Panc1 (cell line): ENCODE data around the gene ZCWPW2. TPM values are rescaled to one million over a fixed set of nuclear protein-coding genes. Genes with fewer than 3 reads are reported as not detected.

Experiments
- ATAC-seq: fragments of 200-7000 bp; cut with Tn5 transposase; 2 replicates; pipeline ENCODE4 v1.9.1; 2020; ENCODE audit warnings: mild to moderate bottlenecking, moderate library complexity
- BruUV-seq: library from RNA; stranded (reverse); fragments of 400-500 nt; replicated peaks from 2 replicates; lab custom pipeline; 2021; lab: Mats Ljungman, UMichigan
- CTCF ChIA-PET: fragments of 300-600 bp; sonication (Branson Sonifier 250); formaldehyde crosslinking; loops from one replicate; lab custom pipeline; 2022; ENCODE audit warnings: antibody characterized with exemption; lab: Charles Lee
- POLR2A ChIA-PET: fragments of 300-600 bp; sonication (Branson Sonifier 250); formaldehyde crosslinking; loops from one replicate; lab custom pipeline; 2022; ENCODE audit warnings: antibody characterized with exemption; lab: Charles Lee
- DNase-seq: peaks from one replicate; pipeline ENCODE4 v3.0.0-alpha.2; 2010; ENCODE audit warnings: low read depth, low spot score
- H3K27ac ChIP-seq: 2 replicates; pipeline ENCODE4 v1.5.1; 2011; ENCODE audit warnings: mild to moderate bottlenecking, low read length, inconsistent platforms
- H3K27me3 ChIP-seq: fragments of 200-500 bp; sonication (Bioruptor generic); 2 replicates; pipeline ENCODE4 v1.6.0; 2014; ENCODE audit warnings: low read length, inconsistent platforms; ENCODE audit not compliant: control insufficient read depth, insufficient read depth
- H3K36me3 ChIP-seq: fragments of 200-500 bp; sonication (Bioruptor generic); 2 replicates; pipeline ENCODE4 v1.5.1; 2014; ENCODE audit warnings: inconsistent platforms, mild to moderate bottlenecking, low read length, moderate library complexity; ENCODE audit not compliant: control insufficient read depth, insufficient read depth
- H3K4me1 ChIP-seq: 2 replicates; pipeline ENCODE4 v1.5.1; 2011; ENCODE audit warnings: inconsistent platforms, mild to moderate bottlenecking, low read length, moderate library complexity; ENCODE audit not compliant: control insufficient read depth, insufficient read depth
- H3K4me3 ChIP-seq, 2 experiments: 2 replicates each; pipeline ENCODE4 v1.5.1; 2011 to 2012; ENCODE audit warnings: low read depth in 2 of 2, low read length in 2 of 2, mild to moderate bottlenecking in 2 of 2, inconsistent platforms in 1 of 2, moderate library complexity in 1 of 2
- H3K9me3 ChIP-seq: fragments of 200-500 bp; sonication (Bioruptor generic); 2 replicates; pipeline ENCODE4 v1.5.1; 2014; ENCODE audit warnings: low read depth, mild to moderate bottlenecking, inconsistent platforms, low read length, moderate library complexity; ENCODE audit not compliant: control insufficient read depth, insufficient read depth
- CTCF ChIP-seq: fragments of 450-650 bp; IDR thresholded peaks from 2 replicates; pipeline ENCODE4 v1.5.1; 2017; ENCODE audit warnings: mild to moderate bottlenecking
- POLR2AphosphoS5 ChIP-seq: IDR thresholded peaks from 2 replicates; pipeline ENCODE4 v1.6.1; 2012; ENCODE audit warnings: mild to moderate bottlenecking, low read depth, low read length, moderate library complexity
- REST ChIP-seq, 2 experiments: IDR thresholded peaks; 2 replicates each; pipeline ENCODE4 v1.6.1; 2011 to 2012; ENCODE audit warnings: low read depth in 2 of 2, control low read depth in 1 of 2, low read length in 1 of 2, mild to moderate bottlenecking in 1 of 2, moderate library complexity in 1 of 2; ENCODE audit not compliant: insufficient read depth in 1 of 2
- SIN3A ChIP-seq: IDR thresholded peaks from 2 replicates; pipeline ENCODE4 v1.6.1; 2012; ENCODE audit warnings: low read depth, mild to moderate bottlenecking, low read length, moderate library complexity, borderline replicate concordance; ENCODE audit not compliant: insufficient read depth
- TCF7L2 ChIP-seq: IDR thresholded peaks from 2 replicates; pipeline ENCODE4 v1.6.1; 2011; ENCODE audit warnings: mild to moderate bottlenecking, low read depth, low read length, inconsistent platforms
- in situ Hi-C: cut with HindIII; loops from 2 replicates; pipeline ENCODE4 v1.10.0; 2016; ENCODE audit warnings: low sequenced_read_pairs, low pct_unique_long_range_greater_than_20kb
- intact Hi-C: fragments of 100-400 bp; cut with micrococcal nuclease; formaldehyde crosslinking; loops from one replicate; pipeline ENCODE4 v1.10.0; 2022; ENCODE audit not compliant: unreplicated experiment
- total RNA-seq: library from RNA; stranded (reverse); gene quantifications from one replicate; pipeline ENCODE4 v1.2.1, GENCODE V29; 2021; ENCODE audit not compliant: unreplicated experiment

The ZCWPW2 gene
- total RNA-seq, 1 experiment from 2014 or later, result 0.82 TPM

- CTCF ChIA-PET, result no interaction called here
- Histone ChIP-seq H3K36me3 (no peaks in the 10 kb centered on the region; the same call in 1 of the 2 replicates), H3K27me3 (no peaks in the 10 kb centered on the region), H3K9me3 (no peaks in the 10 kb centered on the region), H3K4me1 (no peaks in the 10 kb centered on the region), H3K4me3 (no peak overlapping the region), H3K27ac (no peak overlapping the region)
- in situ Hi-C loops, result no loop called here
- no peak for DNase-seq
- ATAC-seq, result no peak
- POLR2A ChIA-PET, result no interaction called here
- intact Hi-C loops, result no loop called here
- no peak for TF ChIP-seq POLR2AphosphoS5
- no peak for TF ChIP-seq TCF7L2
- no peak for TF ChIP-seq CTCF
- no peak for TF ChIP-seq REST (IDR thresholded peaks at IDR 0.05; ENCODE audit: insufficient read depth in 1 of 2, low read depth in 2 of 2, low read length in 1 of 2)
- TF ChIP-seq SIN3A, result no peak
- no TSS peak for BruUV-seq
Observed at GRCh38 chr3:28308196-28308595, 40.3 kb upstream of the ZCWPW2 start.

GRCh38 chr3:28315711-28316110 lies 32.8 kb upstream of the ZCWPW2 start:
- no peak for DNase-seq
- no peak for ATAC-seq
- in situ Hi-C loops (no loop called here), intact Hi-C loops (no loop called here)
- POLR2A ChIA-PET, result no interaction called here
- Histone ChIP-seq H3K4me3 (no peak overlapping the region), H3K27ac (no peak overlapping the region), H3K27me3 (no peaks in the 10 kb centered on the region), H3K36me3 (no peaks in the 10 kb centered on the region; the same call in 1 of the 2 replicates), H3K9me3 (no peaks in the 10 kb centered on the region), H3K4me1 (no peaks in the 10 kb centered on the region)
- no TSS peak for BruUV-seq
- TF ChIP-seq POLR2AphosphoS5, result no peak
- CTCF ChIA-PET, result no interaction called here

- DNase-seq (no peak), ATAC-seq (no peak)
- Histone ChIP-seq H3K27ac (no peak overlapping the region), H3K27me3 (no peaks in the 10 kb centered on the region), H3K36me3 (no peaks in the 10 kb centered on the region; the same call in 1 of the 2 replicates), H3K4me3 (no peak overlapping the region), H3K4me1 (no peaks in the 10 kb centered on the region), H3K9me3 (no peaks in the 10 kb centered on the region)
- ChIA-PET POLR2A (no interaction called here), CTCF (no interaction called here)
- intact Hi-C loops, result no loop called here
- BruUV-seq, result no TSS peak
- TF ChIP-seq REST (IDR thresholded peaks at IDR 0.05; ENCODE audit: insufficient read depth in 1 of 2, low read depth in 2 of 2, low read length in 1 of 2) (no peak), SIN3A (no peak), POLR2AphosphoS5 (no peak), TCF7L2 (no peak), CTCF (no peak)
- in situ Hi-C loops, result no loop called here
Observed at GRCh38 chr3:28316226-28316625, 32.3 kb upstream of the ZCWPW2 start.
